IMR-90 (cell line): Measurements from ENCODE around the gene BTBD6. TPM values are rescaled to one million over a fixed set of nuclear protein-coding genes. Genes with fewer than 3 reads are reported as not detected.

Source experiments
- ATAC-seq: fragments of 200-7000 bp; cut with Tn5 transposase; 2 replicates; pipeline ENCODE4 v1.9.1; 2020; ENCODE audit warnings: low read depth, mild to moderate bottlenecking, moderate library complexity
- BruUV-seq: library from RNA; stranded (reverse); fragments of 400-500 nt; replicated peaks from 2 replicates; lab custom pipeline; 2021; lab: Mats Ljungman, UMichigan
- CTCF ChIA-PET: fragments of 300-600 bp; formaldehyde crosslinking; extraction: SDS; loops from one replicate; lab custom pipeline; 2021; ENCODE audit warnings: antibody characterized with exemption; lab: Yijun Ruan, JAX
- POLR2A ChIA-PET: fragments of 300-600 bp; sonication (Branson Sonifier 250); formaldehyde crosslinking; loops from one replicate; lab custom pipeline; 2022; ENCODE audit warnings: antibody characterized with exemption; ENCODE audit not compliant: unreplicated experiment; lab: Charles Lee
- DNase-seq: peaks from one replicate; pipeline ENCODE4 v3.0.0; 2013
- H2AFZ ChIP-seq: replicated peaks from 2 replicates; pipeline ENCODE3; 2013; ENCODE audit warnings: low read length, mild to moderate bottlenecking; ENCODE audit not compliant: poor library complexity
- H2AK5ac ChIP-seq: 2 replicates; pipeline ENCODE4 v1.6.1; 2013; ENCODE audit warnings: low read depth, low read length, inconsistent platforms
- H2AK9ac ChIP-seq: replicated peaks from 2 replicates; pipeline ENCODE3; 2013; ENCODE audit warnings: mild to moderate bottlenecking, low read depth, low read length, moderate library complexity; ENCODE audit not compliant: poor library complexity
- H2BK120ac ChIP-seq: 2 replicates; pipeline ENCODE4 v1.6.1; 2013; ENCODE audit warnings: low read depth, low read length, inconsistent platforms
- H2BK15ac ChIP-seq: 3 replicates; pipeline ENCODE4 v1.6.1; 2013; ENCODE audit warnings: low read depth, low read length, inconsistent platforms
- H2BK20ac ChIP-seq: 2 replicates; pipeline ENCODE4 v1.6.1; 2013; ENCODE audit warnings: low read depth, mild to moderate bottlenecking, inconsistent platforms, low read length, moderate library complexity
- H2BK5ac ChIP-seq: 2 replicates; pipeline ENCODE4 v1.6.1; 2013; ENCODE audit warnings: mild to moderate bottlenecking, low read depth, low read length, inconsistent platforms; ENCODE audit not compliant: poor library complexity, severe bottlenecking
- H3K14ac ChIP-seq: replicated peaks from 2 replicates; pipeline ENCODE4 v1.6.1; 2013; ENCODE audit warnings: low read depth, low read length, inconsistent platforms
- H3K18ac ChIP-seq: 2 replicates; pipeline ENCODE4 v1.6.1; 2013; ENCODE audit warnings: low read depth, low read length, control low read depth
- H3K23ac ChIP-seq: 2 replicates; pipeline ENCODE4 v1.6.1; 2013; ENCODE audit warnings: low read depth, low read length, inconsistent platforms
- H3K27ac ChIP-seq: 2 replicates; pipeline ENCODE4 v1.5.1; 2013; ENCODE audit warnings: mild to moderate bottlenecking, control low read depth, low read length; ENCODE audit not compliant: insufficient read depth
- H3K27me3 ChIP-seq: 2 replicates; pipeline ENCODE4 v1.6.1; 2013; ENCODE audit warnings: low read length; ENCODE audit not compliant: control insufficient read depth, insufficient read depth
- H3K36me3 ChIP-seq: 2 replicates; pipeline ENCODE4 v1.6.1; 2013; ENCODE audit warnings: low read length, mixed read lengths; ENCODE audit not compliant: control insufficient read depth, insufficient read depth
- H3K4ac ChIP-seq: 2 replicates; pipeline ENCODE4 v1.6.1; 2013; ENCODE audit warnings: low read depth, low read length, inconsistent platforms
- H3K4me1 ChIP-seq: 2 replicates; pipeline ENCODE4 v1.6.1; 2013; ENCODE audit warnings: low read length, mixed read lengths; ENCODE audit not compliant: control insufficient read depth, insufficient read depth
- H3K4me2 ChIP-seq: 2 replicates; pipeline ENCODE4 v1.6.1; 2013; ENCODE audit warnings: low read depth, mild to moderate bottlenecking, control low read depth, low read length, moderate library complexity
- H3K4me3 ChIP-seq: 2 replicates; pipeline ENCODE4 v1.5.1; 2013; ENCODE audit warnings: low read depth, mild to moderate bottlenecking, control low read depth, low read length, moderate library complexity; ENCODE audit not compliant: insufficient read depth
- H3K56ac ChIP-seq: 2 replicates; pipeline ENCODE4 v1.6.1; 2013; ENCODE audit warnings: low read length, inconsistent platforms; ENCODE audit not compliant: insufficient read depth; ENCODE audit errors: extremely low read depth
- H3K79me1 ChIP-seq, 2 experiments: 2 replicates each; pipeline ENCODE4 v1.6.1; 2013; ENCODE audit warnings: low read length in 2 of 2, inconsistent platforms in 1 of 2, low read depth in 1 of 2
- H3K9ac ChIP-seq: 2 replicates; pipeline ENCODE4 v1.6.1; 2013; ENCODE audit warnings: low read depth, low read length, control low read depth
- H3K9me1 ChIP-seq: 2 replicates; pipeline ENCODE4 v1.6.1; 2013; ENCODE audit warnings: low read length, inconsistent platforms; ENCODE audit not compliant: insufficient read depth
- H3K9me3 ChIP-seq: 2 replicates; pipeline ENCODE4 v1.6.1; 2013; ENCODE audit warnings: low read length; ENCODE audit not compliant: control insufficient read depth, insufficient read depth
- H4K20me1 ChIP-seq: 2 replicates; pipeline ENCODE4 v1.6.1; 2013; ENCODE audit warnings: low read length, inconsistent platforms; ENCODE audit not compliant: insufficient read depth
- H4K5ac ChIP-seq: 2 replicates; pipeline ENCODE4 v1.6.1; 2013; ENCODE audit warnings: mild to moderate bottlenecking, low read depth, low read length, control low read depth
- H4K8ac ChIP-seq, 2 experiments: 2 replicates each; pipeline ENCODE4 v1.6.1; 2013; ENCODE audit warnings: low read depth in 2 of 2, low read length in 2 of 2, control low read depth in 1 of 2, inconsistent platforms in 1 of 2
- H4K91ac ChIP-seq: 2 replicates; pipeline ENCODE4 v1.6.1; 2013; ENCODE audit warnings: low read depth, low read length, inconsistent platforms; ENCODE audit not compliant: insufficient read depth
- CEBPB ChIP-seq: IDR thresholded peaks from 2 replicates; pipeline ENCODE4 v1.6.1; 2012; ENCODE audit warnings: low read depth, low read length, improper control_type of control experiment
- CTCF ChIP-seq: conservative IDR thresholded peaks from 2 replicates; pipeline ENCODE4 v1.5.1; 2012; ENCODE audit warnings: mild to moderate bottlenecking, low read depth, low read length, improper control_type of control experiment
- MAFK ChIP-seq: IDR thresholded peaks from 2 replicates; pipeline ENCODE4 v1.6.1; 2012; ENCODE audit warnings: low read depth, low read length, improper control_type of control experiment
- NFE2L2 ChIP-seq: fragments of 150-350 bp; IDR thresholded peaks from 2 replicates; pipeline ENCODE4 v1.6.1; 2016; ENCODE audit warnings: low read depth, mild to moderate bottlenecking, low read length
- RFX5 ChIP-seq: IDR thresholded peaks from 2 replicates; pipeline ENCODE4 v1.8.0; 2012; ENCODE audit warnings: low read depth, mild to moderate bottlenecking, low read length, moderate library complexity
- WGBS, 2 experiments: methylation state at CpG; one replicate each; pipeline versions ENCODE4 v1.1.5 to v1.1.7; 2013; ENCODE audit warnings: missing lambda C conversion rate in 2 of 2; ENCODE audit not compliant: insufficient read length in 1 of 2; ENCODE audit errors: extremely low coverage in 2 of 2; 5-methylcytosine and 5-hydroxymethylcytosine counted together
- dilution Hi-C: fragments of 300-500 bp; cut with HindIII; formaldehyde crosslinking; loops from one replicate; pipeline ENCODE4 v1.14.3; 2018; ENCODE audit warnings: low sequenced_read_pairs; ENCODE audit not compliant: unreplicated experiment
- in situ Hi-C: fragments of 300-500 bp; cut with MboI; formaldehyde crosslinking; loops from 3 replicates; pipeline ENCODE4 v1.14.3; 2019; ENCODE audit warnings: low sequenced_read_pairs, inconsistent platforms, mixed read lengths
- intact Hi-C: fragments of 100-400 bp; cut with micrococcal nuclease; formaldehyde crosslinking; loops from 2 replicates; pipeline ENCODE4 v1.10.0; 2022
- polyA plus RNA-seq, 3 experiments: library from polyadenylated mRNA; depleted of rRNA; stranded (reverse); fragments of >200 nt; gene quantifications; 2 replicates each; pipeline ENCODE4 v1.2.3, GENCODE V29; 2012; ENCODE audit warnings: low replicate concordance in 1 of 3
- total RNA-seq: library from RNA; depleted of rRNA; stranded (reverse); fragments of >200 nt; gene quantifications from 2 replicates; pipeline ENCODE4 v1.2.3, GENCODE V29; 2012

Gene BTBD6
- total and polyA plus RNA-seq, 2 of the 4 experiments (the other 2 are of a cell fraction): 33.9 to 43.9 TPM

GRCh38 chr14:105250008-105250366 is 1.7 kb downstream of the BTBD6 start:
- no peaks in the 10 kb centered on the region for H3K9me3 ChIP-seq
- H3K27me3 ChIP-seq: no peaks in the 10 kb centered on the region
- no peak overlapping the region for H3K14ac ChIP-seq
- dilution Hi-C loops: no loop called here
- no peak overlapping the region for H2BK5ac ChIP-seq
- H3K36me3 ChIP-seq: peaks cover 38% of the 10 kb centered on the region
- no peak overlapping the region for H2AK9ac ChIP-seq
- no peak overlapping the region for H3K9ac ChIP-seq
- H3K79me1 ChIP-seq: peaks cover 41 to 63% of the 10 kb centered on the region in 2 experiments
- no peak overlapping the region for H3K56ac ChIP-seq
- WGBS, 2 experiments: 96% methylated on average over 5 of the region's 16 CpGs; no CpG with 5 or more reads in 1 of the 2 experiments
- H3K9me1 ChIP-seq: peaks cover 19% of the 10 kb centered on the region; the same call in 1 of the 2 replicates
- peaks cover 11% of the 10 kb centered on the region for H4K20me1 ChIP-seq
- no peak overlapping the region for H2BK20ac ChIP-seq
- no peak overlapping the region for H3K18ac ChIP-seq
- ChIA-PET POLR2A (no interaction called here), CTCF (no interaction called here)
- intact Hi-C loops: no loop called here
- no peak overlapping the region for H4K91ac ChIP-seq
- no peak overlapping the region for H2AK5ac ChIP-seq
- H3K27ac ChIP-seq: no peak overlapping the region
- no peak overlapping the region for H2BK120ac ChIP-seq
- H3K4me3 ChIP-seq: no peak overlapping the region
- TF ChIP-seq NFE2L2: no peak
- no peak for TF ChIP-seq CTCF
- no peak for TF ChIP-seq RFX5
- no peak for TF ChIP-seq CEBPB
- no peak for TF ChIP-seq MAFK
- no peak overlapping the region for H2BK15ac ChIP-seq
- no peak overlapping the region for H3K4ac ChIP-seq
- ATAC-seq (no peak), DNase-seq (no peak)
- no peak overlapping the region for H4K8ac ChIP-seq
- BruUV-seq: TSS peak; percentile 79
- H3K4me1 ChIP-seq: peaks cover 9% of the 10 kb centered on the region
- H3K4me2 ChIP-seq: no peak overlapping the region
- no peak overlapping the region for H2AFZ ChIP-seq
- in situ Hi-C loops: no loop called here
- H3K23ac ChIP-seq: 0 out of 2 replicates have a peak overlapping the region, but pooled peaks have one; percentile 82
- H4K5ac ChIP-seq: no peak overlapping the region
